ENCODE data around the gene ATP10A.

The ATP10A gene

GRCh38 chr15:25905140-25905539 is 42.0 kb upstream of the ATP10A start:
- H3K4me3 Mint-ChIP-seq = no peak overlapping the region
- H3K27ac Mint-ChIP-seq = no peak overlapping the region
- H3K4me1 Mint-ChIP-seq = peaks cover 31% of the 10 kb centered on the region
- H3K9me3 Mint-ChIP-seq = no peaks in the 10 kb centered on the region
- H3K36me3 Mint-ChIP-seq (ENCODE audit: low read depth) = no peaks in the 10 kb centered on the region
- peaks cover 4% of the 10 kb centered on the region for H3K27me3 Mint-ChIP-seq (ENCODE audit: low read depth)
- TF ChIP-seq CTCF (IDR thresholded peaks at IDR 0.05; ENCODE audit: unreplicated experiment in 3 of 3) = no peak

GRCh38 chr15:25903024-25903581 is 40.0 kb upstream of the ATP10A start:
- H3K36me3 Mint-ChIP-seq (ENCODE audit: low read depth) = no peaks in the 10 kb centered on the region
- no peak for TF ChIP-seq CTCF (IDR thresholded peaks at IDR 0.05; ENCODE audit: unreplicated experiment in 3 of 3)
- peaks cover 34% of the 10 kb centered on the region for H3K4me1 Mint-ChIP-seq
- H3K27ac Mint-ChIP-seq = peak overlapping the region in 1 of 3 experiments; percentile 29
- no peaks in the 10 kb centered on the region for H3K9me3 Mint-ChIP-seq
- H3K27me3 Mint-ChIP-seq (ENCODE audit: low read depth) = peaks cover 4% of the 10 kb centered on the region
- no peak overlapping the region for H3K4me3 Mint-ChIP-seq

- Mint-ChIP-seq H3K4me3 (no peak overlapping the region), H3K27me3 (ENCODE audit: low read depth) (peaks cover 4% of the 10 kb centered on the region), H3K4me1 (peaks cover 34% of the 10 kb centered on the region), H3K9me3 (no peaks in the 10 kb centered on the region), H3K27ac (peak overlapping the region in 1 of 3 experiments; percentile 52), H3K36me3 (ENCODE audit: low read depth) (no peaks in the 10 kb centered on the region)
- TF ChIP-seq CTCF (IDR thresholded peaks at IDR 0.05; ENCODE audit: unreplicated experiment in 3 of 3) = no peak
Observed at GRCh38 chr15:25901811-25902605, 38.9 kb upstream of the ATP10A start.

- no peaks in the 10 kb centered on the region for H3K9me3 Mint-ChIP-seq
- H3K36me3 Mint-ChIP-seq (ENCODE audit: low read depth) = no peaks in the 10 kb centered on the region
- H3K27ac Mint-ChIP-seq = peak overlapping the region; percentile 7 to 57 (median 39)
- no peak overlapping the region for H3K4me3 Mint-ChIP-seq
- peaks cover 4% of the 10 kb centered on the region for H3K27me3 Mint-ChIP-seq (ENCODE audit: low read depth)
- no peak for TF ChIP-seq CTCF (IDR thresholded peaks at IDR 0.05; ENCODE audit: unreplicated experiment in 3 of 3)
- H3K4me1 Mint-ChIP-seq = peaks cover 34% of the 10 kb centered on the region
Observed at GRCh38 chr15:25900901-25901300, 37.8 kb upstream of the ATP10A start.

GRCh38 chr15:25900431-25900830 is 37.3 kb upstream of the ATP10A start:
- Mint-ChIP-seq H3K4me3 (no peak overlapping the region), H3K27me3 (ENCODE audit: low read depth) (peaks cover 4% of the 10 kb centered on the region), H3K4me1 (peaks cover 34% of the 10 kb centered on the region), H3K36me3 (ENCODE audit: low read depth) (no peaks in the 10 kb centered on the region), H3K27ac (peak overlapping the region; percentile 25 to 57 (median 39)), H3K9me3 (no peaks in the 10 kb centered on the region)
- TF ChIP-seq CTCF (IDR thresholded peaks at IDR 0.05; ENCODE audit: unreplicated experiment in 3 of 3) = no peak

Measured in nephron (organoid).